ENCODE measurements around the gene IER5L.

- TF ChIP-seq CTCF (IDR thresholded peaks at IDR 0.05) (no peak), CBFB (CRISPR knock-in tag; IDR thresholded peaks at IDR 0.05; ENCODE audit: low read depth) (no peak), IRF2 (CRISPR knock-in tag; IDR thresholded peaks at IDR 0.05; ENCODE audit: borderline replicate concordance, low read depth) (no peak), E2F4 (CRISPR knock-in tag; IDR thresholded peaks at IDR 0.05; ENCODE audit: borderline replicate concordance, low read depth) (no peak), SP1 (CRISPR knock-in tag; conservative IDR thresholded peaks at IDR 0.05) (no peak), JUN (CRISPR knock-in tag; IDR thresholded peaks at IDR 0.05) (no peak), NR1H2 (CRISPR knock-in tag; IDR thresholded peaks at IDR 0.05) (no peak), FOXP1 (CRISPR knock-in tag; IDR thresholded peaks at IDR 0.05; ENCODE audit: borderline replicate concordance) (no peak), HMGXB4 (CRISPR knock-in tag; IDR thresholded peaks at IDR 0.05) (no peak), TCF7 (CRISPR knock-in tag; IDR thresholded peaks at IDR 0.05; ENCODE audit: low read depth) (no peak), ZNF317 (CRISPR knock-in tag; IDR thresholded peaks at IDR 0.05; ENCODE audit: borderline replicate concordance, low read depth) (no peak), ESRRA (CRISPR knock-in tag; IDR thresholded peaks at IDR 0.05; ENCODE audit: borderline replicate concordance) (no peak)
Measured at GRCh38 chr9:129150672-129151211, 27.3 kb downstream of the IER5L start.
